Measurements from ENCODE around the gene CYP4A22.

DNA sequence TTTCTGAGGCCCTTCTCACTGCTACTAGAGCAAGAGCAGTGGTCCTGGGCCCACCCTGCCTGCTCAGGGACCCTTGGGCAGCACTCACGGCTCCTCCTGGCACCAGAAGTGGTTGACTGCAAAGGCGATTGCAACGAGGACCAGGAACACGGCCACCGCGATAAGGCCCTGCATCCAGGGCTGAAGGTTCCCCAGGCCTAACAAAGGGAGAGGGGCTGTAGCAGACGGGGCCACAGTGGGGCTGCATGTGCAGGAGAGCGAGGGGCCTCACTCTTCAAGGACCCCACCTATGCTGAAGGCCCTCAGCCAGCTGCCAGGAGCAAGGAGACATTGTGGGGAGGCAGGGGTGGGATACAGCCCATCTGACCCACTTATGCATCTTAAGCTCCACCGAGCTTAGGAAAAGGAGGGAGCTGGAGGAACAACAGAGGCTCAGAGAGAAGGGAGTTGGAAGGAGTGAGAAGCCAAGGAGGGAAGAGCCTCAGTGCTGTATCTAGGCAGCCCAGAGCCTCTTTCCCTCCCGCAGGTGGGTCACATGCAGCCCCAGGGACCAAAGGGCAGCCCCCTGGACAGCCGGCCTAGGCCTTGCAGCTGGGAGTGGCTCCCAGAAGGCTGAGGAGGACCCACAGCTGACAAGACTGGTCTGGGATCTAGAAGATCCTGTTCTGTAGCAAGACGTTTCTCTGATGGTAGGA lies 50.1 kb downstream of the CYP4A22 start:
- no peak for TF ChIP-seq RFX5 (IDR thresholded peaks at IDR 0.05; ENCODE audit: low read depth, low read length)
- TF ChIP-seq, protein P1, sequence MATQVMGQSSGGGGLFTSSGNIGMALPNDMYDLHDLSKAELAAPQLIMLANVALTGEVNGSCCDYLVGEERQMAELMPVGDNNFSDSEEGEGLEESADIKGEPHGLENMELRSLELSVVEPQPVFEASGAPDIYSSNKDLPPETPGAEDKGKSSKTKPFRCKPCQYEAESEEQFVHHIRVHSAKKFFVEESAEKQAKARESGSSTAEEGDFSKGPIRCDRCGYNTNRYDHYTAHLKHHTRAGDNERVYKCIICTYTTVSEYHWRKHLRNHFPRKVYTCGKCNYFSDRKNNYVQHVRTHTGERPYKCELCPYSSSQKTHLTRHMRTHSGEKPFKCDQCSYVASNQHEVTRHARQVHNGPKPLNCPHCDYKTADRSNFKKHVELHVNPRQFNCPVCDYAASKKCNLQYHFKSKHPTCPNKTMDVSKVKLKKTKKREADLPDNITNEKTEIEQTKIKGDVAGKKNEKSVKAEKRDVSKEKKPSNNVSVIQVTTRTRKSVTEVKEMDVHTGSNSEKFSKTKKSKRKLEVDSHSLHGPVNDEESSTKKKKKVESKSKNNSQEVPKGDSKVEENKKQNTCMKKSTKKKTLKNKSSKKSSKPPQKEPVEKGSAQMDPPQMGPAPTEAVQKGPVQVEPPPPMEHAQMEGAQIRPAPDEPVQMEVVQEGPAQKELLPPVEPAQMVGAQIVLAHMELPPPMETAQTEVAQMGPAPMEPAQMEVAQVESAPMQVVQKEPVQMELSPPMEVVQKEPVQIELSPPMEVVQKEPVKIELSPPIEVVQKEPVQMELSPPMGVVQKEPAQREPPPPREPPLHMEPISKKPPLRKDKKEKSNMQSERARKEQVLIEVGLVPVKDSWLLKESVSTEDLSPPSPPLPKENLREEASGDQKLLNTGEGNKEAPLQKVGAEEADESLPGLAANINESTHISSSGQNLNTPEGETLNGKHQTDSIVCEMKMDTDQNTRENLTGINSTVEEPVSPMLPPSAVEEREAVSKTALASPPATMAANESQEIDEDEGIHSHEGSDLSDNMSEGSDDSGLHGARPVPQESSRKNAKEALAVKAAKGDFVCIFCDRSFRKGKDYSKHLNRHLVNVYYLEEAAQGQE (IDR thresholded peaks at IDR 0.05; ENCODE audit: borderline replicate concordance) = no peak
- TF ChIP-seq, protein P1 (CRISPR knock-in tag; IDR thresholded peaks at IDR 0.05; ENCODE audit: low read depth) = no peak
- TF ChIP-seq ELF1 (tag; IDR thresholded peaks at IDR 0.05) = no peak
- no peak for TF ChIP-seq ZNF518B (CRISPR knock-in tag; IDR thresholded peaks at IDR 0.05)
- no peak for TF ChIP-seq NFATC3 (IDR thresholded peaks at IDR 0.05)
- TF ChIP-seq HCFC1 (IDR thresholded peaks at IDR 0.05; ENCODE audit: low read depth, low read length) = no peak
- no peak for TF ChIP-seq CTCF (IDR thresholded peaks at IDR 0.05 in 2 of 3, conservative IDR thresholded peaks at IDR 0.05 in 1 of 3; ENCODE audit: insufficient read depth in 2 of 3, low read depth in 1 of 3, low read length in 3 of 3)
- no peak for TF ChIP-seq FOXP1 (CRISPR knock-in tag; IDR thresholded peaks at IDR 0.05)
- TF ChIP-seq POLR2AphosphoS2 (IDR thresholded peaks at IDR 0.05; ENCODE audit: low read length) = no peak
- no peak for TF ChIP-seq CBX8 (IDR thresholded peaks at IDR 0.05; ENCODE audit: borderline replicate concordance, extremely low read depth, low read depth, low read length, poor library complexity, severe bottlenecking)
- TF ChIP-seq, protein P2, sequence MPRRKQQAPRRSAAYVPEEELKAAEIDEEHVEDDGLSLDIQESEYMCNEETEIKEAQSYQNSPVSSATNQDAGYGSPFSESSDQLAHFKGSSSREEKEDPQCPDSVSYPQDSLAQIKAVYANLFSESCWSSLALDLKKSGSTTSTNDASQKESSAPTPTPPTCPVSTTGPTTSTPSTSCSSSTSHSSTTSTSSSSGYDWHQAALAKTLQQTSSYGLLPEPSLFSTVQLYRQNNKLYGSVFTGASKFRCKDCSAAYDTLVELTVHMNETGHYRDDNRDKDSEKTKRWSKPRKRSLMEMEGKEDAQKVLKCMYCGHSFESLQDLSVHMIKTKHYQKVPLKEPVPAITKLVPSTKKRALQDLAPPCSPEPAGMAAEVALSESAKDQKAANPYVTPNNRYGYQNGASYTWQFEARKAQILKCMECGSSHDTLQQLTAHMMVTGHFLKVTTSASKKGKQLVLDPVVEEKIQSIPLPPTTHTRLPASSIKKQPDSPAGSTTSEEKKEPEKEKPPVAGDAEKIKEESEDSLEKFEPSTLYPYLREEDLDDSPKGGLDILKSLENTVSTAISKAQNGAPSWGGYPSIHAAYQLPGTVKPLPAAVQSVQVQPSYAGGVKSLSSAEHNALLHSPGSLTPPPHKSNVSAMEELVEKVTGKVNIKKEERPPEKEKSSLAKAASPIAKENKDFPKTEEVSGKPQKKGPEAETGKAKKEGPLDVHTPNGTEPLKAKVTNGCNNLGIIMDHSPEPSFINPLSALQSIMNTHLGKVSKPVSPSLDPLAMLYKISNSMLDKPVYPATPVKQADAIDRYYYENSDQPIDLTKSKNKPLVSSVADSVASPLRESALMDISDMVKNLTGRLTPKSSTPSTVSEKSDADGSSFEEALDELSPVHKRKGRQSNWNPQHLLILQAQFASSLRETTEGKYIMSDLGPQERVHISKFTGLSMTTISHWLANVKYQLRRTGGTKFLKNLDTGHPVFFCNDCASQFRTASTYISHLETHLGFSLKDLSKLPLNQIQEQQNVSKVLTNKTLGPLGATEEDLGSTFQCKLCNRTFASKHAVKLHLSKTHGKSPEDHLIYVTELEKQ (CRISPR knock-in tag; IDR thresholded peaks at IDR 0.05) = no peak
- no peak for TF ChIP-seq COPS2 (conservative IDR thresholded peaks at IDR 0.05)

Measured in K562 (cell line).